Stimulated activated CD8-positive, alpha-beta memory T cell treated with anti-CD3 and anti-CD28 coated beads, Interleukin-2, amount 100 ng/mL, for 48 hours (primary cell): Measurements from ENCODE around the gene HLA-C.
A peak's percentile ranks its signal among the peaks of the same experiment; 100 is the strongest.
"Not testable (repeated sequence)": the region's sequence is repeated elsewhere in the genome, so short reads cannot be mapped to it uniquely, and the experiment has no call there.

Experiments used
- DNase-seq, 2 donors: peaks; one replicate each; pipeline ENCODE4 v3.0.0-alpha.2; 2020; ENCODE audit warnings: low read depth in 2 of 2

The HLA-C gene

GRCh38 chr6:31271641-31272357 lies at the start of gene HLA-C:
Gene HLA-C (minus strand): TSS chr6:31272092. CDS start chr6:31272071, 21 bp downstream.
- DNase-seq = peak; percentile 69 to 81

- DNase-seq = no peak
Measured at GRCh38 chr6:31321005-31321707, 49.3 kb upstream of the HLA-C start.

GRCh38 chr6:31317036-31317435 lies 45.1 kb upstream of the HLA-C start:
- no peak for DNase-seq

- no peak for DNase-seq
Measured at GRCh38 chr6:31309641-31310040, 37.7 kb upstream of the HLA-C start.

- DNase-seq = no peak
Measured at GRCh38 chr6:31308845-31309175, 36.9 kb upstream of the HLA-C start.

DNA sequence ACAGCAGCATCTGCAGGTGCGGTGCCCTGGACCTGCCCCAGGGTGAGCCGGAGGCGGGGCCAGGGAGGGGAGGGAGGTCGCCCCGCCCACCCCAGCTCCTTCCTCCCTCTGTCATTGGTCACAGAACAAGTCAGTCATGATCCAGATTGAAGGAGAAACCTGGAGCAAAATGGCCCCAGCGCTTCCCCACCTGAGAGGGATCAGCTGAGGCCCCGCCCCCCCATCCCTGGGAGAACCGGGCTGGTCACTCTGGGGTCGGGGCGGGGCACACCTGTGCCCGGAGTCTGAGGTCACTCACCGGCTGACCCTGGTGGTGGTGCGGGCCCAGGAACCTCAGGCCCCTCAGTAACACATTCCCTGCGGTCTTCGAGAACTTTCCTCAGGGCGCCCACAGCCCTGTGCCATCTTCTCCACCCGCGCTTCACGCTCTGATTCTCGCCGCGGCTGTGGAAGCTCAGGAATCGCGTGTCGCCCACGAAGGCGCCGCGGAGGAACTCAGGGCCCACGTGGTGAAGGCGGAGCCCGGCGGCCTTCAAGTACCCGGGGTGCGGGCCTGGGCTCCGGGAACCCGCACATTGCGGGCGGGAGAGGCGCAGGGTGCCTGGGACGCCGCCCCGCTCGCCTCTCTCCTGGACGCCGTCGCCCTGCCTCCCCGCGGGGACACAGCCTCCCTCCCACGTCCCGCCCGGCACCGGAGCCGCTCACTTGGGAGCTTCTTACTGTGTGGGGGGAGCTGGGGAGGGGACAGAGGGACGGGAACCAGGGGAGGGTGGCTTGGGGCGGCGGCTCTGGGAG lies 36.4 kb upstream of the HLA-C start:
- DNase-seq = peak; percentile 34 to 54

DNA sequence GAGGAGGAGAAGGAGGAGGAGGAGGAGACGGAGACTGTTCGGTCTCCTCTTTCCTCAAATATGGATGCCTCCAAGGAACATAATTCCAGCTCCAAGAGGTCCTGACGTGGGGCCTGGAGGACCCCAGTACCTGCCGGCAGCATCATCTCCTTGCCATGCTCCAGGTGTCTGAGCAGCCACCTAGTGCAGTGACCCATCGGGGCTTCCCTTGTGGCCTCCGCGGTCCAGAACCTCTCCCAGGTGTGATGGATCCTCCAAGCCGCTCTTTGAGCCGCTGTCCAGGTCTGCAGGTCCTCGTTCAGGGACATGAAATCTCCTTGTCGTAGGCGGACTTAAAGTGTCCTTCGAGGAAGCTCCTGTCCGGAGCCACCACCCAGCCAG lies 35.8 kb upstream of the HLA-C start:
- no peak for DNase-seq

GRCh38 chr6:31305703-31306219 lies 33.9 kb upstream of the HLA-C start:
- DNase-seq = no peak

DNA sequence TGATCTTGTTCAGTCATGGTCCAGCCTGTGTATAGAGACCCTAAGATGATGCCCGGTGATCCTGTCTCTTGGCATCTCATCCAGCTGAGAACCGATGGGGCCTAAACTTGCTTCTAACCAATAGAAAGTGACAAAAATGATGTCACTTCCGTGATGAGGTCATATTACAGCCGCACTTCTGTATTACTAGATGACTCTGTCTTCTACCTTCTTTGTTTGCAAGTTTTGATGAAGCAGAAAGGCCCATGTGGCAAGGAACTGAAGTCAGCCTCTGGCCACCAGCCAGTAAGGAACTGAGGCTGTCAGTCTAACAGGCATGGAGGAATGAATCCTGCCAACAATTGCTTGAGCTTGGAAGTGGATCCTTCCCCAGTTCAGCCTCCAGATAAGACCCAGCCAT lies 32.8 kb upstream of the HLA-C start:
- no peak for DNase-seq

GRCh38 chr6:31300797-31301196 lies 28.9 kb upstream of the HLA-C start:
- no peak for DNase-seq

- DNase-seq = no peak
Measured at GRCh38 chr6:31299947-31300346, 28.1 kb upstream of the HLA-C start.

DNA sequence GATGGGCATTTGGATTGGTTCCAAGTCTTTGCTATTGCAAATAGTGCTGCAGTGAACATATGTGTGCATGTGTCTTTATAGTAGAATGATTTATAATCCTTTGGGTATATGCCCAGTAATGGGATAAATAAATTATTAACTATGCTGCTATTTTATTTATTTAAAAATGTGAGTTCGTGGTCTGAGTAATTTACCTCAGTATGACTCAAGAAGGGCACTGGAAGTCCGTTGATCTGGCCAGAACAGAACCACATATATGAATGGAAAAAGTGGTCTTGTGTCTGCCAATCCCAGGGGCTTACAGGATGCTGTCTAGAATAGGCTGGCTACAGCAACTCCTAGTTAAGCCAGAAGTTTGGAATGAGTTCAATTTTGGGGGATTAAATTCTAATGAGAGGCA lies 27.6 kb upstream of the HLA-C start:
- no peak for DNase-seq

DNA sequence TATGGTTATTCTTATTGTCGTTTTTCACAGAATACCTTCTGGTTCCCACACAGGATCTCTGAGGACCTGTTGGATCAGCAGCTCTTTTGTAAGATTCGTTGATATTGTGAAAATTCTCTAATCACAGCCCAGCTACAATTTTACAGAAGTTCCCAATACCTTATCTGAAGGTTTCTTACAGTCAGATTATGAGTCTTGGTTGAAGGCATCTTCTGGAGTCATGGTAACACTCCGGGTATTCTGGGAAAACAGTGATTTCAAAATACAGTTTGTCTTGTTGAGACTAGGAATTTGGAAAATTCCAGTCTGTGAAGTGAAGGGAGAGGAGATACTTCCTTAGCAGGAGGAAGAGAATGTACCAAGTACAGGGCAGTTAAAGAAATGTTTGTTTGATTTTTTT lies 22.2 kb upstream of the HLA-C start:
- DNase-seq = no peak

GRCh38 chr6:31293343-31293742 lies 21.5 kb upstream of the HLA-C start:
- DNase-seq = no peak

DNA sequence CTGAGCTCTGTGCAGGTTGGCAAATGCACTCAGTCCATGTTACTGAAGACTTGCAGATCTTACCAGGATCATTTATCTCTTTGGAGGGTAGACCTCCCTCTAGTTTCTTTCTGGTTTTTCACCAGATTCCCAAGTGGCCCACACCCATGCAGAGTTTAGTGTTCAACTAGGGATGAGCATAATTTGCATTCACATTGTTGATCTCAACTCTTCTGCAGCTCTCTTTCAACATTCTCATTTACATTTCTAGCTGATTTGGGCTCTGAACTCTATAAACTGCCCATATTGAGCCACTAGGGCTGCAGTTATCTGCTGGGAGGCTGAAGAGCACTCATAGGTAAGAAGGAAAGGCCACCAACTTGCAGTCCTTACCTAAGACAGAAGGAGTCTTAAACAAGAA lies 17.9 kb upstream of the HLA-C start:
- no peak for DNase-seq

- DNase-seq = no peak
Measured at GRCh38 chr6:31287619-31288018, 15.7 kb upstream of the HLA-C start.

GRCh38 chr6:31285982-31286381 lies 14.1 kb upstream of the HLA-C start:
- no peak for DNase-seq

DNA sequence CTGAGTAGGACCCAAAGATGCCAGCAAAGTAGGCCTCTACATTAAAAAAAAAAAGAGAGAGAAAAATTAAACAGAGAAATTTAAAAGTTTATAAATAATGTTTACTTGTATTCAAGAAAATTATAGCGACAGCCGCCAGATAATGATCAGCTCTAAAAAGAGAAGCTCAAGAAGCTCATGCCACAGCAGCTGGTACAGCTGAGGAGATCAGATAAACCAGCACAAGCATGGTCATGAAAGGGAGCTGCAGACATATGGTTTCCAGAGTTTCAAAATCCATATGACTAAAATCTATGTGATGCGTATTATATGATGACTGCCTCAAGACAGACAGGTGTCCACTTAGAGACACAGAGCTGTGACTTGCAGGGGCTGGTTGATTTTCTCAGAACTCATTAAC lies 13.6 kb upstream of the HLA-C start:
- DNase-seq = no peak

GRCh38 chr6:31279647-31280046 lies 7.8 kb upstream of the HLA-C start:
- not testable (repeated sequence) for DNase-seq

DNA sequence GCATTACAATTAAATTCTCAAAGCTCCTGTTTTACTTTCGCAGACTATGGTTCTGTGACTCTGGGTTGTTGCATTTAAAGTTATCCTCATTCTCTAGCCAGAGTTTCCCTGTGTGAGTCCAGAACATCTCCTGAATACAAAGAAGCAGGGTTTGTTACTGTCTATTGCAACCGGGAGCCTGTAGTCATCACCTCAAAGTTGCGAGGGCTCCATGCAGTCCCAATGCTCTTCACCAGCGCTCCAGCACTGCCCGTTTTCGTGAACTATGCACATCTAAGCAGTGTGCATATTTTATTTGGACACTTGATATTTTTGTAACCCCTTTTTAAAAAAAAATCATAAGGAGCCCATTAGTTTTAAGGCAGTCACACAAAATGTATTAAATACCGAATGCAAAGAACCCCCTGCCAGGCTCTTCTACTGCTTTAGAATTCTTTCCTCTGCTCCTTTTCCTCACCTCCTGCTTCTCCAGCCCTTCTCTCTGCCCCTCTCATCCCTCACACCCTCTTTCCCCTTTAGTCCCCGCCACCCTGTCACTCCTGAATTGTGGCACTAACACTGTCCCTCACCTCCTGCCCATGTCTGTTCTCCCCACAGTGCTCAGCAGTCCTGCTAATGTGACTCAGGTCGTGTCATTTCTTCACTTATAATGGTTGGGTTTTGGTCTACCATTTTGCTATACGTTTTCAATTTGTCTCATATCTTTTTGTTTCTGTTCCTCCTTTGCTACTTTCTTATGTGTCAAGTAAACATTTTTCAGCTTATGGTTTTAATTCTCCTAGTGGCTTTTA lies 1.1 kb upstream of the HLA-C start:
- no peak for DNase-seq

GRCh38 chr6:31272436-31272835 lies 544 bp upstream of the HLA-C start:
- no peak for DNase-seq
